Gastroesophageal sphincter (tissue), 4 donors: ENCODE measurements around the gene CCDC187. TPM values are rescaled to one million over a fixed set of nuclear protein-coding genes. Genes with fewer than 3 reads are reported as not detected.

Source experiments
- ATAC-seq: fragments of 150-250 bp; one replicate; pipeline ENCODE4 v1.9.1; 2016; ENCODE audit warnings: mild to moderate bottlenecking, moderate library complexity
- H3K27ac ChIP-seq, 4 donors: fragments of 200-600 bp; sonication (generic) in 3 of 4; 1 replicate in 3 of 4; 2 replicates in 1 of 4; pipeline ENCODE4 v1.5.1; 2016 to 2019
- H3K27me3 ChIP-seq: fragments of 200-600 bp; sonication (generic); one replicate; pipeline ENCODE4 v1.5.1; 2019
- H3K36me3 ChIP-seq, 2 donors: fragments of 200-600 bp; sonication (generic); one replicate each; pipeline ENCODE4 v1.5.1; 2019; ENCODE audit warnings: control low read depth in 1 of 2
- H3K4me1 ChIP-seq, 3 donors: fragments of 200-600 bp; sonication (generic); 1 replicate in 2 of 3; 2 replicates in 1 of 3; pipeline ENCODE4 v1.5.1; 2016 to 2019; ENCODE audit warnings: control low read depth in 2 of 3
- H3K4me3 ChIP-seq, 2 donors: fragments of 200-600 bp; sonication (generic); one replicate each; pipeline ENCODE4 v1.5.1; 2019; ENCODE audit warnings: mild to moderate bottlenecking in 1 of 2, moderate library complexity in 1 of 2
- H3K9me3 ChIP-seq, 3 donors: fragments of 200-600 bp; sonication (generic); one replicate each; pipeline ENCODE4 v1.5.1; 2017 to 2019; ENCODE audit warnings: control low read depth in 2 of 3
- CTCF ChIP-seq, 4 experiments: fragments of 200-600 bp in 2 of 4; fragments of 450-650 bp in 2 of 4; sonication (generic) in 1 of 4; IDR thresholded peaks; one replicate each; pipeline ENCODE4 v1.5.1; 2017 to 2019; ENCODE audit warnings: antibody characterized with exemption in 4 of 4, mild to moderate bottlenecking in 2 of 4, moderate library complexity in 2 of 4
- EP300 ChIP-seq: sonication (generic); formaldehyde crosslinking; IDR thresholded peaks from one replicate; pipeline ENCODE4 v1.6.1; 2017; ENCODE audit warnings: antibody characterized with exemption, mild to moderate bottlenecking
- POLR2A ChIP-seq, 2 donors: fragments of 450-650 bp; IDR thresholded peaks; one replicate each; pipeline ENCODE4 v1.6.1; 2017; ENCODE audit warnings: antibody characterized with exemption in 2 of 2, mild to moderate bottlenecking in 2 of 2, moderate library complexity in 1 of 2
- POLR2AphosphoS5 ChIP-seq: sonication (generic); formaldehyde crosslinking; IDR thresholded peaks from one replicate; pipeline ENCODE4 v1.6.1; 2017; ENCODE audit warnings: antibody characterized with exemption
- WGBS, 2 donors: methylation state at CpG; one replicate each; pipeline ENCODE4 v1.1.5; 2018; ENCODE audit warnings: low coverage in 1 of 2; 5-methylcytosine and 5-hydroxymethylcytosine counted together
- total RNA-seq, 4 donors: library from RNA; depleted of rRNA; stranded (reverse); fragments of >200 nt; gene quantifications; one replicate each; pipeline ENCODE4 v1.1.0, GENCODE V29; 2016

Gene CCDC187
- total RNA-seq, 4 donors from 2014 or later: not detected

GRCh38 chr9:136242918-136243525, 60.9 kb downstream of the CCDC187 start:
- H3K27me3 ChIP-seq: no peaks in the 10 kb centered on the region
- TF ChIP-seq EP300 (no peak), POLR2AphosphoS5 (no peak), POLR2A (IDR thresholded peaks at IDR 0.05) (no peak), CTCF (IDR thresholded peaks at IDR 0.05) (no peak)
- no peak overlapping the region for H3K27ac ChIP-seq
- WGBS, 2 donors: 55 to 69% methylated on average over 4 to 6 of the region's 6 CpGs
- no peaks in the 10 kb centered on the region for H3K9me3 ChIP-seq
- H3K4me3 ChIP-seq: no peak overlapping the region
- H3K4me1 ChIP-seq: peaks cover 3 to 53% (median 10%) of the 10 kb centered on the region in 3 donors
- no peak for ATAC-seq
- no peaks in the 10 kb centered on the region for H3K36me3 ChIP-seq

GRCh38 chr9:136242248-136242647, 61.6 kb downstream of the CCDC187 start:
- TF ChIP-seq EP300 (no peak), POLR2A (IDR thresholded peaks at IDR 0.05) (no peak), POLR2AphosphoS5 (no peak), CTCF (IDR thresholded peaks at IDR 0.05) (no peak)
- no peak for ATAC-seq
- peaks cover 3 to 53% (median 10%) of the 10 kb centered on the region in 3 donors for H3K4me1 ChIP-seq
- no peak overlapping the region for H3K27ac ChIP-seq
- 96% methylated on average over 4 of the region's 8 CpGs; no CpG with 5 or more reads in 1 of the 2 donors for WGBS, 2 donors
- peaks cover 0 to 3% of the 10 kb centered on the region in 2 donors for H3K36me3 ChIP-seq
- no peaks in the 10 kb centered on the region for H3K9me3 ChIP-seq
- H3K27me3 ChIP-seq: no peaks in the 10 kb centered on the region
- H3K4me3 ChIP-seq: no peak overlapping the region

GRCh38 chr9:136241542-136241941, 62.4 kb downstream of the CCDC187 start:
- peaks cover 0 to 10% of the 10 kb centered on the region in 2 donors for H3K36me3 ChIP-seq
- H3K4me1 ChIP-seq: peaks cover 3 to 53% (median 10%) of the 10 kb centered on the region in 3 donors
- no peak overlapping the region for H3K4me3 ChIP-seq
- 97% methylated on average over 11 of the region's 13 CpGs; no CpG with 5 or more reads in 1 of the 2 donors for WGBS, 2 donors
- H3K27ac ChIP-seq: no peak overlapping the region
- H3K9me3 ChIP-seq: no peaks in the 10 kb centered on the region
- no peak for ATAC-seq
- H3K27me3 ChIP-seq: no peaks in the 10 kb centered on the region
- no peak for TF ChIP-seq EP300
- TF ChIP-seq CTCF (IDR thresholded peaks at IDR 0.05): no peak
- no peak for TF ChIP-seq POLR2A (IDR thresholded peaks at IDR 0.05)
- TF ChIP-seq POLR2AphosphoS5: no peak

- no peak for ATAC-seq
- WGBS, 2 donors: 77 to 80% methylated on average over 6 to 7 of the region's 20 CpGs
These were observed 63.0 kb downstream of the CCDC187 start for GRCh38 chr9:136240941-136241340.

More at GRCh38 chr9:136240941-136241340, 63.0 kb downstream of the CCDC187 start:
- H3K27ac ChIP-seq: no peak overlapping the region
- TF ChIP-seq CTCF (IDR thresholded peaks at IDR 0.05) (no peak), POLR2A (IDR thresholded peaks at IDR 0.05) (no peak), POLR2AphosphoS5 (no peak), EP300 (no peak)
- no peaks in the 10 kb centered on the region for H3K9me3 ChIP-seq
- no peaks in the 10 kb centered on the region for H3K27me3 ChIP-seq
- H3K4me3 ChIP-seq: no peak overlapping the region
- H3K36me3 ChIP-seq: peaks cover 0 to 16% of the 10 kb centered on the region in 2 donors
- H3K4me1 ChIP-seq: peaks cover 3 to 49% (median 10%) of the 10 kb centered on the region in 3 donors
